Amniotic stem cell (primary cell): ENCODE results near the gene CHRM1.

ENCODE experiments used
- DNase-seq: peaks from one replicate; lab custom pipeline; 2025; lab: John Stamatoyannopoulos, UW

Gene CHRM1

DNA sequence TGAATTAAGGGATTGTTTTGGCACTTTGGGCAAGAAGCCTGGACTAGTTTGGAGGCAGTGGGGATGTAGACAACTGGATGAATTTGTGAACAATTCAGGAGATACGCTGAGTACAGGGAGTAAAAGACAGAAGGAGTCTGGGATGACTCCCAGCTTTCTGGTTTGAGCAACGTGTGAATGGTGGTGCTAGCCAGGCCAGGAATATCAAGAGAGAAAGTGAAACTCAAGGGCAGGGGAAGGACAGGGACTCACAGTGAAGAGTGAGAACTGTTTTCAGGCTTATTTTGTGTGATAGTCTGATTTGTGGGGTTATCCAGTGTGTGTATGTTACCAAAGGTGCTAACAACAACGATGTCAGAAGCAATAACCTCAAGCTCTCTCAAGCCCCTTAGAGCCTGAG is 15.9 kb downstream of the CHRM1 start:
- DNase-seq = no peak

DNA sequence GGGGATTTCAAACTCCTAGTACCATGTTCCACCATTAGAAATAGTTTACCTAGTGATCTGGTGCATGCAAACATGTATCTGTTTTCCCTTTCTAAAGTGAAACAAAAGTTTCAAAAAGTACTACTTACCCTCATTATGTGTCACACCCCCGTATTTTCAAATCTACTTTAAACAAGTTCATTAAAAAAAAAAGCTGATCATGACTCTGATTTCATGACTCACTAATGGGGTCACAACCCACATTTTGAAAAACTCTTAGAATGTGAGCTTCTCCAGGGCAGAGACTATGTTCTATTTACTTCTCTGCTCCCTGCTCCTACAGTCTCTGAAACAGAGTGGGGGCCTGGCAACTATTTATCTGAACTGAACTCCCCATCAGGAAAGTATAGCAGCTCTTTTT is 18.2 kb downstream of the CHRM1 start:
- no peak for DNase-seq

DNA sequence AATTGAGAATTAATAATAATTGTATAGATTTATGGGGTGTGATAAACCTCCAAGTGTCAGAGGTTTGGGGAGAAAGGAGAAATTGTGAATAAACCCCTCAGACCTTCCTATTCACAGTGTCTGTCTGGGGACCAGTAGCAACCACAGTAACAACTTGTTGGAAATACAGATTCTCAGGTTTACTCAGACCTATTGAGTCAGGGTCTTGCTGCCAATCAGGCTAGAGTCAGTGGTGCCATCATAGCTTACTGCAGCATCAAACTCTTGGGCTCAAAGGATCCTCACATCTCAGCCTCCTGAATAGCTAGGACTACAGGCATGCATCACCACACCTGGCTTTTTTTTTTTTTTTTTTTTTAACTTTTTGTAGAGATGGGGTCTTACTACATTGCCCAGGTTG is 23.1 kb downstream of the CHRM1 start:
- no peak for DNase-seq

DNA sequence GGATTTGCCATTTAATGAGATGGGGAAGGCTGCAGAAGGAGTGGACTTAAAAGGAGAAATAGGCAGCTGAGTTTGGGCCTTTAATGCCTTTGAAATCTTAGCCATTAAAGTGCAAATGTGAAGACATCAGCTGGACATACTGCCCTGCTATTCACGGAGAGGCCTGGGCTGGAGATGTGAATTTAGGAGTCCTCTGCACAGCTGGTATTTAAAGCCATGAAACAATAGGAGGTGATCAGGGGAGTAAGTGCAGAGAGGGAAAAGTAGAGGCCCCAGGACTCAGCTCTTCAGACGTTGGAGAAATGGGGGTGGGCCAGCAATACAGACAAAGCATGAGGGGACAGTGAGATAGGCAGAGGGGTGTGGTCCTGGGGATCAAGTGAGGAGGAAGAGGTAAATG is 23.9 kb downstream of the CHRM1 start:
- no peak for DNase-seq

DNA sequence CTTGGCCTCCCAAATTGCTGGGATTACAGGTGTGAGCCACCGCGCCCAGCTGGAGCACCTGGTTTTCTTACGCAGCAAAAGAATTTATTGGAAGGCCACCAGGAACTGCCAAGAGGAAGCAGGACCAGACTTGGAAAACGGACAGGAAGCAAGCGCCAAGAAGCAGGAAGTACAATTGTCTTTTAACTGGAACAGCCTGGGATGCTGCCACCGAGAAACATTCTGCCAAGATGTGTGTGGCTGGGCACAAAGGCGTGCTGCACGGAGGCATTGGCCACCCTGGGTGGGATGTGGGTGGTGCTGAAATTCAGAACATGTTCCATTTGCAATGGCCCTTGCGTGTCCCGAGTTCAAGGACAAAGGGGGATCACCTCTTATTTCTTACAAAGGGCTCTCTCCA is 25.1 kb downstream of the CHRM1 start:
- DNase-seq = no peak

DNA sequence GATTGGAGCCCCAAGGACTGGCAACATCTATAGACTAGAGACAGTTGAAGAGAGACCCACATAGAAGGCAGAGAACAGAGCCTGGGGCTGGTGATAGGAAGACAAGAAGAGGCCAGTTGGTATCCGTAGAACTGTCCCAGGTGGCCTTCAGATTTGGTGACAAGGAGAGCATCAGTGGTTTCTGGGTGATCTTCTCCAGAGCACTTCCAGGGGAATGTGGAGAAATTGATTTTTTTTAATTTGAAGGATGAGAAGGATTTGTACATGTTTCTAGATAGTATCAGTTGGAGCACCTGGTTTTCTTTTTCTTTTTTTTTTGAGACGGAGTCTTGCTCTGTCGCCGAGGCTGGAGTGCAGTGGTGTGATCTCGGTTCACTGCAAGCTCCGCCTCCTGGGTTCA is 25.7 kb downstream of the CHRM1 start:
- DNase-seq = no peak

DNA sequence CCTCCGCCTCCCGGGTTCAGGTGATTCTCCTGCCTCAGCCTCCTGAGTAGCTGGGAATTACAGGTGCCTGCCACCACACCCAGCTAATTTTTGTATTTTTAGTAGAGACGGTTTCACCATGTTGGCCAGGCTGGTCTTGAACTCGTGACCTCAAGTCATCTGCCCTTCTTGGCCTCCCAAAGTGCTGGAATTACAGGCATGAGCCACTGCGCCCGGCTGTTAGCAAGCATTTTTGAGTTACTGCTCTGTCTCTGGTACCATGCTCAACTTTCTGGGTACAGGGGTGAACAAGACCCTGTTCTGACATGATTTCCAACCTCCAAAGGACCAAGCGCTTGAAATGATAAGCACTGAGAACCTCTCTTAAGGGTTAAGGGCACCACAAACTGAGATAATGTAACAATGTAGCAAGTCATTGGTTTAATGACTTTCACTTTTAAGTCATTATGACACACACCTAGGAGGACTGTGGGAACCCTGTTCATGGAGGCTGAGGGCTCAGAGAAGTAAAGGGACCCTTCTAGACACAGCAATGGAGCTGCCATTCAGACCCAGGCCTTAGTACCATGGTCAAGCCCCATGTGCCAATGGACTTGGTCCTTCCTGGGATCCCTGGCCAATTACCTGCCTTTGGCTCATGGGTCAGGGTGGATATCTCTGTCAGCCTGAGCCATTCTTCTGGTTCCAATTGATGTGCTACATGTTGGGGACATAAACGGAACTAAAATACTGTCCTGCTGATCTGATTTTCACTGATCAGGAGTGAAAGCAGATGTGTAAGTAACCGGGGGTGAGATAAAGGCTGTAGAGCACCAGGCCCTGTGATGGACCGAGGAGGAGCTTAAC is 28.9 kb downstream of the CHRM1 start:
- DNase-seq = no peak

DNA sequence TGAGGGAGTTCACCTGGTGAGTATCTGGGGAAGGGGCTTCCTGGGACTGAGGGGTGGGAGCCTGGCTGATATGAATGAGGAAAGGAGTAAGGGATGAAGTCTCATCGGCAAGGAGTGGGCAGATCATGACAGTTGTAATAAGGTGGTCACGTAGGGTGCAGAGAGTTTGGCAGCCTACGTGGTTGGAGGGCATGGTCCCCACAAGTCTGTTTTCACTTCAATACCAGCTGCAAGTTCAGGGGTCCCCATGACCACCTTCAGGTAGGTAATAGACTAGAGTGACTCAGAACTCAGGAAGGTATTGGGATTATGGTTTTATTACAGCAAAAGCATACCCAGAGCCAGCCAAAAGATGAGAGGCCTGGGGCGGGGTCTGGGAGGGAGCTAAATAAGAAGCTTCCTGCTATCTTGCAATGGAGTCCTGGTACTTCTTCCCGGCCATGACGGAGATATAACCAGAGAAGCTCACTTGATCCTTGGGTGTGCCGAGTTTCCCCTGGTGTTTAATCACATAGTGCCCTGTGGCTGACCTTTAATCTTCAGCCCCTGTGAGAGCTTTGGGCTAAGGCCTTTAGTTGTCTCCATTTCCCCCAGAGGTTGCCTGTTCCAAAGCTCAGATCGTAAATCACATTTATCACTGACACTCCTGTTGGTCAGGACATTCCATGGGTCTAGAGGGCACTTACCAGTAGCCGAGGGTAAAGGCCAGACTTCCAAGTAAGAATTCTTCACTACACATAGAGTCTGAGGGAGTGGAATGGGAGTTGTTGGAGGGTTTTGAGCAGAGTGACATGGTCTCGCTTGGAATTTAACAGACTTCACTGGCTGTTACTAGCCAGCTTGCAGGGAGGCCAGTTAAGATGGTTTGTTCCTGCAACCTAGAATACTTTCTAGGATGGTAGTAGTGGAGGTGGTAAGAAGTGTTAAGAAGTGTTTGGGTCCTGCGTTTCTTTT is 31.4 kb downstream of the CHRM1 start:
- no peak for DNase-seq

DNA sequence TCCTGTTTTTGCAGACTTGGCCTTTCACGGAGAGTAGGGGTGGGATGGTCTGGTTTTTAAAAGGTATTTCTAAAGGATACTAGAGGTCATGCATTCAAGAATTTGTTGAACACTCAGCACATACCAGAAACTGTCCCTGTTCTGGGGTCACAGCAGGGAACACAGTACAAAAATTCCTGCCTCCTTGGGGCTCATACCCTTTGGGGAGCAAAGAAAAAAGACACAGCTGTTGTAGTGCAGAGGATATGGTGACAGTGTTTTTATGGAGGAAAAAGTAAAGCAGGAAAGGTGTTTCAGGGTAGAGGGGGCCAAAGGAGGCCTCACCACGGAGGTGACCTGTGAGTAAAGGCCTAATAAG is 32.1 kb downstream of the CHRM1 start:
- no peak for DNase-seq

DNA sequence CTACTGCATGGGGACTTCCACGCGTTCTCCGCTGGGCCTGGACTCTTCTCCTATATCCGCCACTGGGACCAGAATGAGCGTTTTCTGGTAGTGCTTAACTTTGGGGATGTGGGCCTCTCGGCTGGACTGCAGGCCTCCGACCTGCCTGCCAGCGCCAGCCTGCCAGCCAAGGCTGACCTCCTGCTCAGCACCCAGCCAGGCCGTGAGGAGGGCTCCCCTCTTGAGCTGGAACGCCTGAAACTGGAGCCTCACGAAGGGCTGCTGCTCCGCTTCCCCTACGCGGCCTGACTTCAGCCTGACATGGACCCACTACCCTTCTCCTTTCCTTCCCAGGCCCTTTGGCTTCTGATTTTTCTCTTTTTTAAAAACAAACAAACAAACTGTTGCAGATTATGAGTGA is 32.8 kb downstream of the CHRM1 start:
- DNase-seq = no peak

DNA sequence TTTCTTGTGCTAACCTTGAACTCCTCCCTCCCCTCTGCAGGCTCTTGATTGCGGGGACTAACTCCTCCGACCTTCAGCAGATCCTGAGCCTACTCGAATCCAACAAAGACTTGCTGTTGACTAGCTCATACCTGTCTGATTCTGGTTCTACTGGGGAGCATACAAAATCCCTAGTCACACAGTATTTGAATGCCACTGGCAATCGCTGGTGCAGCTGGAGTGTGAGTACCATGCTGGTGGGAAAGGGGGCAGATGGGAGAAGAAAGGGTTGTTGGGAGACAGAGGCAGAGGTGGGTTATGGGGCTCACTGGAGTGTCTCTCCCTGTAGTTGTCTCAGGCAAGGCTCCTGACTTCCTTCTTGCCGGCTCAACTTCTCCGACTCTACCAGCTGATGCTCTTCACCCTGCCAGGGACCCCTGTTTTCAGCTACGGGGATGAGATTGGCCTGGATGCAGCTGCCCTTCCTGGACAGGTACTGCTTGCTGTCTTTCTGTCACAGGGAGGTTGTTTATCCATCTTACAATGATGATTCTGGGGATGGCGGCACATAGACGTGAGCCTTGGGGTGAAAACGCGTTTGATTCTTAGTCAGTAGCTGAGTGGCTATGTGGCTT is 35.9 kb downstream of the CHRM1 start:
- no peak for DNase-seq

DNA sequence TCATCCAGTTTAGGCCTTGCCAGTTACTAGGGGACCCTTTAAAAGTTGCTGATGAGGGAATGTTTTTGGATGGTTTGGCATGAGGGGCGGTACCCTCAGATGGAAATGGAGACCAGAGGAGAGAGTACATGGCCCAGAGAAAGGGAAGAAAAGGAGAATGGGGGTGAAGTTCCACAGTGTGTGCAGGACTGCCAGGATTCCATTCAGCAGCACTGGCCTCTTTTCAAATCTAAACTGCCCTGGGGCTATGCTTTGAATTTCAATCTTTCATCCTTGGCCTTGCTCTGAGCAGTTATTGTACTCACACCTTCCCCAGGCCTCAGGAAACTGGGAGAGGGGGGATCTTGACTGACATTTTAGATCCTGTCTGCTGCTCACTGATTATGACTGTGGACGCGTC is 37.5 kb downstream of the CHRM1 start:
- DNase-seq = no peak

DNA sequence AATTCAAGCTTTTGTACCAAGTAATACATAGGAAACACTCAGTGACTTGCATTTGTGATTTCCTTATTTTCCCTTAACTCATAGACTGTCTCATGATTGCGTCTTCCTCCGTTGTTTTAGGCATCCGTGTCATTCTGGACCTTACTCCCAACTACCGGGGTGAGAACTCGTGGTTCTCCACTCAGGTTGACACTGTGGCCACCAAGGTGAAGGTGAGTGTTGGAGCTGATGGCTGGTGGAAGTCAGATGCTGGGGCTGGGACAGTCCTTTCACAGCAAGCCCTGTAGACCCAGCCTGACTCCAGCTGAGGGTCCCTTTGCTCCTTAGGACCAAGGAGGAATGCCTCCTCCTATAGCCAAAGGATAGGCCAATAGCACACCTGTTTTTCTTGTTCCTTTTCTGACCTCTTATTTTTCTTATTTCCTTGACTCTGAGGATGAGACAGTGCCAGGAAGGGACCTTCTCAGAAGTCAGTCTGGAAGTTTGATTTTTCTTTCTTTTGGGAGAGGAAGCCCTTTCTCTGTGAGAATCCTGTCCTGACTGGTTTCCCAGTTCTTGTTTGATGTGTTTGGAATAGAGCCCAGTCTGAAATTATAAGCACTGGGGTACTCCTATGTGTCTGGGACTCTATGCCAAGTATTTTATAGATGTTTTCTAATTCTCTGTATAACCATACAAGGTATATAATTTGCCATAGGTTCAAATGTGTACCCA is 38.2 kb downstream of the CHRM1 start:
- DNase-seq = no peak

DNA sequence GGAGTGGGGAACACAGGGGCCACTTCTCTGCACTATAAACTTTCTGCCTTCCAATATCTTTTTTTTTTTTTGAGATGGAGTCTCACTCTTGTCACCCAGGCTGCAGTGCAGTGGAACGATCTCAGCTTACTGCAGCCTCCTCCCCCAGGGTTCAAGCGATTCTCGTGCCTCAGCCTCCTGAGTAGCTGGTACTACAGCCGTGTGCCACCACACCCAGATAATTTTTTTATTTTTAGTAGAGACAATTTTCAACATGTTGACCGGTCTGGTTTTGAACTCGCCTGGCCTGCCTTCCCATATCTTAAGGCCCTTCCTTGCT is 38.8 kb downstream of the CHRM1 start:
- no peak for DNase-seq

DNA sequence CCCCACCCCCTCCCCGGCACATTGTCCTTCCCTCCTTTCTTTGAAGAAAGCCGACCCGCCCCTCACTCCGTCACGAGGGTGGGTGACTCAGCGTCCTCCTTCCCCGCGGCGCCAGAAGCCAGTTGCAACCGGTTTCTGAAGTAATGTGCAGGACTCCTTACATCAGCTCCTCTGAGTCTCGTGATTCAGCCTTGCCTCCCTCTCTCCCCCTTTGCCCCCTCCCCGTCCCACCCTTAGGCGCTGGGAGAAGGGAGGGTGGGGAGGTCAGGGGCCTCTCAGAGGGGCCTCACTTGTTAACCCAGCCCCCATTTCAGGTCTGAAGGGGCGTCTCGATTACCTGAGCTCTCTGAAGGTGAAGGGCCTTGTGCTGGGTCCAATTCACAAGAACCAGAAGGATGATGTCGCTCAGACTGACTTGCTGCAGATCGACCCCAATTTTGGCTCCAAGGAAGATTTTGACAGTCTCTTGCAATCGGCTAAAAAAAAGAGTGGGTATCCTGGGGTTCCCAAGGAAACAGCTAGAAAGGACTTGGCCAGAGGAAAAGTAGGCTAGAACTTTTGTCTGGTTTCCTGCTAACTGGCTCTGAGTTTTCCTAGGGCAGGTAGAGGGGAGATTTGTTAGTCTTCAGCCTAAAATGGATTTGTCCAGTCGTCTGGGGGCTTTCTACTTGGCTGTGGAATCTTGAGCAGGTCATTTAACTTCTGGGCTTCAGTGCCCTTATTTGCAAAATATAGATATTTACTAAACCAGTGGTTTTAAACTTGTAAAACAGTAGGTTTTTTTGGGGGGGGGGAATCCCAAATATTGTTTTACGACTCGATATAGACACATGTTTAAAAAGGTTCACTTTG is 39.4 kb downstream of the CHRM1 start:
- DNase-seq = peak; percentile 94

DNA sequence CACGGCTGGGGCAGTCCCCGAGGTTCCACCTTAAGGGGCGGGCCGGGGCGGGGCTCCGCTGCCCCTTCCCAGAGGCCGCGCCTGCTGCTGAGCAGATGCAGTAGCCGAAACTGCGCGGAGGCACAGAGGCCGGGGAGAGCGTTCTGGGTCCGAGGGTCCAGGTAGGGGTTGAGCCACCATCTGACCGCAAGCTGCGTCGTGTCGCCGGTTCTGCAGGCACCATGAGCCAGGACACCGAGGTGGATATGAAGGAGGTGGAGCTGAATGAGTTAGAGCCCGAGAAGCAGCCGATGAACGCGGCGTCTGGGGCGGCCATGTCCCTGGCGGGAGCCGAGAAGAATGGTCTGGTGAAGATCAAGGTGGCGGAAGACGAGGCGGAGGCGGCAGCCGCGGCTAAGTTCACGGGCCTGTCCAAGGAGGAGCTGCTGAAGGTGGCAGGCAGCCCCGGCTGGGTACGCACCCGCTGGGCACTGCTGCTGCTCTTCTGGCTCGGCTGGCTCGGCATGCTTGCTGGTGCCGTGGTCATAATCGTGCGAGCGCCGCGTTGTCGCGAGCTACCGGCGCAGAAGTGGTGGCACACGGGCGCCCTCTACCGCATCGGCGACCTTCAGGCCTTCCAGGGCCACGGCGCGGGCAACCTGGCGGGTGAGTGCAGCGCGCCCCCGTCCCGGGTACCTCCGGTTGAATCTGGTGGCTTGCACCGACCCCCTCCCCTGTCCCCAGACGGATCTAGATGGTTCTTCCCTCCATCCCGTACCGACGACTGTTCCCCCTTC is 40.2 kb downstream of the CHRM1 start, which contains the start of gene SLC3A2:
Gene SLC3A2 (plus strand): TSS at position 94 of the 776 bp plus-strand sequence. CDS start 128 bp downstream, at position 222.
- peak; percentile 90 for DNase-seq

DNA sequence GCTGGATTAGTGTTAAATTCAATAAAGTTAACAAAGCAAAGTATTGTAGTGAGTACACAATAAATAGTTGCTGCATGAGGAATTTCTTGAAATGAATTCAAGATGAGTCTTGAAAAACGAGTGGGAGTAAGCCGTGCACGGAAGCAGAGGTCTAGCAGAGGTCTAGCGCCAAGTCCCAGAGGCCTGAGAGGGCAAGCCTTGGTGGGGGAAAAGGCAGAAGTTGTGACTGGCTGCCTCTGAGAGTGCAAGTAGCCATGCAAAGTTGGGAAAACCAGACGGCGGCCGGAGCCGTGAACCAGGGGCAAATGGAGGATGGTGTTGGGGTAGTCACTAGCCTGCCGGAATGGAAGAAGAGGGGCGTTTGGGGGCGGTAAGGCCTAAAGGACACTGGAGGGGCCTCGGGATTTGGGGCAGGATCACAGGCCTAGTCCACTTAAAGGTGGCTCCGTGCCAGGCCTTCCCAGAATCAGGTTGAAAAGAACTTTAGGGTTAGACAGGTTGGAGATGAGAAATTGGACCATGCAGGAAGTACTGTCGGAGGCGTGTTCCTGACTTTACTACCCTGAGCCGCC is 40.8 kb downstream of the CHRM1 start:
- peak; percentile 45 for DNase-seq

DNA sequence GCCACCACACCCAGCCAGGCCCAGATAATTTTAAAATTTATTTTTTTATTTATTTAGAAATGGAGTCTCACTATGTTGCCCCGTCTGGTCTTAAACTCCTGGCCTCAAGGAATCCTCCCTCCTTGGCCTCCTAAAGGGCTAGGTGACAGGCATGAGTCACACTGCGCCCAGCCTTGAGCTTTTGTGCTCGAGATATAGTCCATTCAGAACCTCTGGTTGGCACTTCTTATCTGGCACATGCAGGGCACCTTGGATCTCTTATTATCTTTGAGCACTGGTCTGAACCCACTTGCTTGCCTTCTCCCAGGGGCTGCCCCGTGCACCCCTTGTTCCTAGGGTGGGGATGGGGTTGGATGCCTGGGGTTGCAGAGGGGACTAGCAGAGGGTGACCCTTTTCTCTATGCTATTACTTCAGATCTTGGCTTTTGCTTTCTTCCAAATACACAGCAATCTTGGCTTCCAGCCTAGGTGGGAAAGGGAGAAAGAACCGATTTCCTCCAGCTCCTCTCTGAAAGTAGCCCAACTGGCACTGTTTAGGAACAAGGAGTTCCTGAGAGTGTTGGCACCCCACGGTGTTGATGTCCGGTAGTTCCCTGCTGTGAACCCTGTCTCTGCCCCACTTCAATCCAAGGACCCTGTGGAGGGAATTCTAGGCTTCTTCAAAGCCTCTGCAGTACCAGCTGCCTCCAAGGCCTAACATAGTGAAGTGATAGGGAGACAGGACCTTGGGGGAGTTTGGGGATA is 41.8 kb downstream of the CHRM1 start:
- DNase-seq = no peak

DNA sequence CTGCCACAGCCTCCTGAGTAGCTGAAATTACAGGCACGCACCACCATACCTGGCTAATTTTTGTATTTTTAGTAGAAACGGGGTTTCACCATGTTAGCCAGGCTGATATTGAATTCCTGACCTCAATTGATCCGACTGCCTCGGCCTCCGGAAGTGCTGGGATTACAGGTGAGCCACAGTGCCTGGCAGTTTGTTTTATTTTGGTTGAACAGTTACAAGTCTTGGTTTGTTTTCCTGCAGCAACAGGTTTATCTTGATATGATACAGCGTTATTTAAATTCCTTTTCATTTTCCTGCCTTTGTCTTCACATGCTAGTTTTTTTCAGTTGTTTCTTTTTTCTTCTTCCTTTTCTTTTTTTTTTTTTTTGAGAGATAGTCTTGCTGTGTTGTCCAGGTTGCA is 44.5 kb downstream of the CHRM1 start:
- no peak for DNase-seq
